GM20000 (cell line): ENCODE data around the gene UPF1.

Experiments used
- DNase-seq: peaks from one replicate; pipeline ENCODE4 v3.0.0; 2012; ENCODE audit warnings: low spot score
- CTCF ChIP-seq: IDR thresholded peaks from 2 replicates; pipeline ENCODE4 v1.5.1; 2012; ENCODE audit warnings: mild to moderate bottlenecking, control low read depth; ENCODE audit errors: extremely low read depth, missing control alignments

The UPF1 gene

GRCh38 chr19:18833849-18834643 is 2.3 kb downstream of the UPF1 start:
- DNase-seq: peak; percentile 29
- no peak for TF ChIP-seq CTCF

- TF ChIP-seq CTCF: no peak
- DNase-seq: no peak
These were observed 2.9 kb downstream of the UPF1 start for GRCh38 chr19:18834644-18834984.

- no peak for DNase-seq
- TF ChIP-seq CTCF: no peak
These were observed 7.9 kb downstream of the UPF1 start for GRCh38 chr19:18839465-18840287.

- no peak for DNase-seq
These were observed 8.8 kb downstream of the UPF1 start for GRCh38 chr19:18840288-18841267.

GRCh38 chr19:18841400-18841799 is 9.6 kb downstream of the UPF1 start:
- no peak for TF ChIP-seq CTCF
- DNase-seq: no peak

More at GRCh38 chr19:18840288-18841267, 8.8 kb downstream of the UPF1 start:
- TF ChIP-seq CTCF: no peak

- TF ChIP-seq CTCF: no peak
- DNase-seq: no peak
These were observed 10.4 kb downstream of the UPF1 start for GRCh38 chr19:18842166-18842565.
